Liver (tissue), 9 donors: Measurements from ENCODE around the gene OPN4. TPM values are rescaled to one million over a fixed set of nuclear protein-coding genes. Genes with fewer than 3 reads are reported as not detected.

Source experiments
- DNase-seq: peaks from one replicate; pipeline ENCODE4 v3.0.0-alpha.2; 2017; ENCODE audit warnings: low spot score
- H3K27ac ChIP-seq, 2 donors: one replicate each; pipeline ENCODE4 v1.7.0; 2013; ENCODE audit warnings: inconsistent platforms in 2 of 2, low read length in 2 of 2, control low read depth in 1 of 2, low read depth in 1 of 2, mild to moderate bottlenecking in 1 of 2
- H3K27me3 ChIP-seq, 4 donors: one replicate each; pipeline versions ENCODE4 v1.6.1 to v1.7.0; 2013; ENCODE audit warnings: low read length in 3 of 4, inconsistent platforms in 1 of 4, mild to moderate bottlenecking in 1 of 4, moderate library complexity in 1 of 4; ENCODE audit not compliant: control insufficient read depth in 4 of 4, insufficient read depth in 4 of 4
- H3K36me3 ChIP-seq, 4 donors: one replicate each; pipeline versions ENCODE4 v1.6.1 to v1.7.0; 2013; ENCODE audit warnings: low read length in 3 of 4, mild to moderate bottlenecking in 3 of 4, low read depth in 1 of 4, moderate library complexity in 1 of 4; ENCODE audit not compliant: control insufficient read depth in 4 of 4, insufficient read depth in 3 of 4
- H3K4me1 ChIP-seq, 4 donors: one replicate each; pipeline versions ENCODE4 v1.6.1 to v1.7.0; 2013; ENCODE audit warnings: low read length in 3 of 4, mild to moderate bottlenecking in 3 of 4, moderate library complexity in 1 of 4; ENCODE audit not compliant: control insufficient read depth in 4 of 4, insufficient read depth in 4 of 4
- H3K4me3 ChIP-seq, 3 donors: one replicate each; pipeline versions ENCODE4 v1.6.1 to v1.7.0; 2013; ENCODE audit warnings: low read length in 3 of 3, control low read depth in 1 of 3, low read depth in 1 of 3, mild to moderate bottlenecking in 1 of 3
- H3K9ac ChIP-seq, 2 donors: one replicate each; pipeline ENCODE4 v1.7.0; 2013; ENCODE audit warnings: low read length in 2 of 2, mild to moderate bottlenecking in 2 of 2, moderate library complexity in 2 of 2, control low read depth in 1 of 2, low read depth in 1 of 2
- H3K9me3 ChIP-seq, 4 donors: one replicate each; pipeline versions ENCODE4 v1.6.1 to v1.7.0; 2013; ENCODE audit warnings: low read length in 3 of 4; ENCODE audit not compliant: control insufficient read depth in 4 of 4
- EGR1 ChIP-seq, 2 donors: IDR thresholded peaks; 2 replicates each; pipeline ENCODE4 v1.6.1; 2016 to 2018; ENCODE audit warnings: antibody characterized with exemption in 2 of 2, low read depth in 2 of 2
- FOXA1 ChIP-seq: IDR thresholded peaks from 2 replicates; pipeline ENCODE4 v1.6.1; 2016; ENCODE audit warnings: antibody characterized with exemption
- FOXA2 ChIP-seq: IDR thresholded peaks from 2 replicates; pipeline ENCODE4 v1.6.1; 2016; ENCODE audit warnings: antibody characterized with exemption
- GABPA ChIP-seq, 2 donors: IDR thresholded peaks in 1 of 2; conservative IDR thresholded peaks in 1 of 2; 2 replicates each; pipeline ENCODE4 v1.6.1; 2016; ENCODE audit warnings: antibody characterized with exemption in 2 of 2, mild to moderate bottlenecking in 1 of 2, moderate library complexity in 1 of 2
- HNF4A ChIP-seq, 2 donors: conservative IDR thresholded peaks; 2 replicates each; pipeline ENCODE4 v1.6.1; 2016; ENCODE audit warnings: antibody characterized with exemption in 2 of 2, mild to moderate bottlenecking in 2 of 2
- HNF4G ChIP-seq: IDR thresholded peaks from 2 replicates; pipeline ENCODE4 v1.6.1; 2016; ENCODE audit warnings: antibody characterized with exemption
- JUND ChIP-seq, 2 donors: IDR thresholded peaks; 2 replicates each; pipeline ENCODE4 v1.6.1; 2016; ENCODE audit warnings: antibody characterized with exemption in 2 of 2
- NR2F2 ChIP-seq: IDR thresholded peaks from 2 replicates; pipeline ENCODE4 v1.6.1; 2016; ENCODE audit warnings: antibody characterized with exemption
- RAD21 ChIP-seq, 2 donors: IDR thresholded peaks; 2 replicates each; pipeline ENCODE4 v1.6.1; 2016; ENCODE audit warnings: antibody characterized with exemption in 2 of 2, mild to moderate bottlenecking in 2 of 2
- RXRA ChIP-seq, 2 donors: IDR thresholded peaks; 2 replicates each; pipeline ENCODE4 v1.6.1; 2017 to 2018; ENCODE audit warnings: antibody characterized with exemption in 2 of 2, mild to moderate bottlenecking in 1 of 2
- SP1 ChIP-seq: IDR thresholded peaks from 2 replicates; pipeline ENCODE4 v1.6.1; 2018; ENCODE audit warnings: antibody characterized with exemption, mild to moderate bottlenecking
- TAF1 ChIP-seq: conservative IDR thresholded peaks from 2 replicates; pipeline ENCODE4 v1.6.1; 2016; ENCODE audit warnings: antibody characterized with exemption, mild to moderate bottlenecking
- YY1 ChIP-seq: IDR thresholded peaks from 2 replicates; pipeline ENCODE4 v1.6.1; 2016; ENCODE audit warnings: antibody characterized with exemption, mild to moderate bottlenecking
- WGBS: extraction: QIAGEN DNeasy Blood & Tissue Kit; methylation state at CpG from one replicate; pipeline ENCODE4 v1.1.7; 2013; 5-methylcytosine and 5-hydroxymethylcytosine counted together
- polyA plus RNA-seq, 2 donors: library from polyadenylated mRNA; stranded (reverse) in 1 of 2; unstranded in 1 of 2; fragments of 200-250 nt in 1 of 2; fragments of >200 nt in 1 of 2; fragmentation: Nextera tagmentation in 1 of 2; extraction: Ambion mirVana in 1 of 2; gene quantifications; one replicate each; pipeline versions ENCODE4 v1.2.1 to v1.2.3, GENCODE V29; 2013 to 2015
- total RNA-seq, 2 donors: library from RNA; depleted of rRNA; stranded (reverse); fragments of >200 nt; gene quantifications; one replicate each; pipeline ENCODE4 v1.2.3, GENCODE V29; 2014
- TF ChIP-seq, protein P1 (sequence below): IDR thresholded peaks from 2 replicates; pipeline ENCODE4 v1.6.1; 2016; ENCODE audit warnings: antibody characterized with exemption
- TF ChIP-seq, protein P2 (sequence below): IDR thresholded peaks from 2 replicates; pipeline ENCODE4 v1.6.1; 2016; ENCODE audit warnings: antibody characterized with exemption
- TF ChIP-seq, protein P3 (sequence below): fragments of 150-350 bp; IDR thresholded peaks from 2 replicates; pipeline ENCODE4 v1.5.1; 2017; ENCODE audit warnings: improper control_type of control experiment, low read depth, low read length; ENCODE audit not compliant: missing input control
- TF ChIP-seq, protein P4 (sequence below): IDR thresholded peaks from 2 replicates; pipeline ENCODE4 v1.6.1; 2016; ENCODE audit warnings: antibody characterized with exemption
- TF ChIP-seq, protein P5 (sequence below): IDR thresholded peaks from 2 replicates; pipeline ENCODE4 v1.6.1; 2016; ENCODE audit warnings: antibody characterized with exemption, mild to moderate bottlenecking
- donor health status: healthy.
- donor health status: healthy.
- donor health status: healthy.
- donor health status: healthy.
- donor health status: healthy.

The OPN4 gene
- total and polyA plus RNA-seq, 4 donors = not detected

DNA sequence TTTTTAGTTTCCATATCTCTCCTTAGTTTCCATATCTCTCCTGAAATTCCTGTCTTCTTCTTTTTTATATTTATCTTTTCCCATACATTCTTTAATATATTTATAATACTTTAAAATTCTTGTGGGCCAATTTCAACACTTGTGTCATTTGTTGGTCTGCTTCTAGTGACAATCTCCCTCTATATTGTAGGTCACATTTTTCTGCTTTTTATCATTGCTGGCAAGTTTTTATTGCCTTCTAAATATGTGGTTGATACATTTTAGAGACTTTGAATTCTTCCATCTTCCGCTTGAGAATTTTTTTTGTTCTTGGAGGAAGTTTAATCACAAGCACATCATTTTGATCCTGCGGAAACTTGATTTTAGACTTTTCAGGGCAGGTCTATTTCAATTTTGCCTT lies 26.0 kb upstream of the OPN4 start:
- WGBS = 95% methylated on average over 2 of the region's 2 CpGs
- Histone ChIP-seq H3K36me3 (no peaks in the 10 kb centered on the region), H3K27ac (no peak overlapping the region), H3K9me3 (no peaks in the 10 kb centered on the region), H3K27me3 (no peaks in the 10 kb centered on the region), H3K4me3 (no peak overlapping the region), H3K9ac (no peak overlapping the region), H3K4me1 (peaks cover 0 to 12% (median 6%) of the 10 kb centered on the region in 4 donors)
- DNase-seq = no peak
- TF ChIP-seq FOXA1 (no peak), NR2F2 (no peak), RAD21 (IDR thresholded peaks at IDR 0.05) (no peak), HNF4A (conservative IDR thresholded peaks at IDR 0.05) (no peak), JUND (IDR thresholded peaks at IDR 0.05) (no peak), TAF1 (no peak), SP1 (no peak), GABPA (IDR thresholded peaks at IDR 0.05 in 1 of 2, conservative IDR thresholded peaks at IDR 0.05 in 1 of 2) (no peak)
- TF ChIP-seq, protein P1, sequence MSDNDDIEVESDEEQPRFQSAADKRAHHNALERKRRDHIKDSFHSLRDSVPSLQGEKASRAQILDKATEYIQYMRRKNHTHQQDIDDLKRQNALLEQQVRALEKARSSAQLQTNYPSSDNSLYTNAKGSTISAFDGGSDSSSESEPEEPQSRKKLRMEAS = no peak
- TF ChIP-seq, protein P2, sequence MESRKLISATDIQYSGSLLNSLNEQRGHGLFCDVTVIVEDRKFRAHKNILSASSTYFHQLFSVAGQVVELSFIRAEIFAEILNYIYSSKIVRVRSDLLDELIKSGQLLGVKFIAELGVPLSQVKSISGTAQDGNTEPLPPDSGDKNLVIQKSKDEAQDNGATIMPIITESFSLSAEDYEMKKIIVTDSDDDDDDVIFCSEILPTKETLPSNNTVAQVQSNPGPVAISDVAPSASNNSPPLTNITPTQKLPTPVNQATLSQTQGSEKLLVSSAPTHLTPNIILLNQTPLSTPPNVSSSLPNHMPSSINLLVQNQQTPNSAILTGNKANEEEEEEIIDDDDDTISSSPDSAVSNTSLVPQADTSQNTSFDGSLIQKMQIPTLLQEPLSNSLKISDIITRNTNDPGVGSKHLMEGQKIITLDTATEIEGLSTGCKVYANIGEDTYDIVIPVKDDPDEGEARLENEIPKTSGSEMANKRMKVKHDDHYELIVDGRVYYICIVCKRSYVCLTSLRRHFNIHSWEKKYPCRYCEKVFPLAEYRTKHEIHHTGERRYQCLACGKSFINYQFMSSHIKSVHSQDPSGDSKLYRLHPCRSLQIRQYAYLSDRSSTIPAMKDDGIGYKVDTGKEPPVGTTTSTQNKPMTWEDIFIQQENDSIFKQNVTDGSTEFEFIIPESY = no peak

DNA sequence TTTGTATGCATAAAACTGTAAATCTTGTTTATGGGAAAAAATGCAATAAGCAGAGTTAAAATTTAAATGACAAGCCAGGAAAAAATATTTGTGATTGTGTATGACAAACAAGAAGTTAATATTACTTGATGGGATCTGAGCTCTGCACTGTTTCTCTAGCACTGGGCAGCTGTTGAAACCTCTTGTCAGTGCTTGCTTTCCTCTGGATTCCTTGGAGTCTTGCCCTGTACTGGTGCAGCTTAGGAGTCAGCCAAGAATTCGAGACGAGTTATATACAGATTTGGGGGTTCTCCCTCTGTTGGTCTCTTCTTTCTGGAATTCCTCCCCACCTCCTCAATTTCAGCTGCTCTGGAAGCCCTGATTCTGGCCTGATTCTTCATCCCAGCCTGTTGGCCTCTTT lies 24.3 kb upstream of the OPN4 start:
- peaks cover 0 to 2% (median 0%) of the 10 kb centered on the region in 4 donors for H3K27me3 ChIP-seq
- no peak overlapping the region for H3K4me3 ChIP-seq
- no peak overlapping the region for H3K27ac ChIP-seq
- DNase-seq = no peak
- WGBS = 48% methylated on average over 2 of the region's 2 CpGs
- no peaks in the 10 kb centered on the region for H3K36me3 ChIP-seq
- no peaks in the 10 kb centered on the region for H3K9me3 ChIP-seq
- H3K9ac ChIP-seq = no peak overlapping the region
- peaks cover 0 to 12% (median 6%) of the 10 kb centered on the region in 4 donors for H3K4me1 ChIP-seq
- TF ChIP-seq FOXA2 = no peak
- no peak for TF ChIP-seq SP1
- TF ChIP-seq, protein P2 = no peak
- TF ChIP-seq NR2F2 = no peak
- TF ChIP-seq, protein P3, sequence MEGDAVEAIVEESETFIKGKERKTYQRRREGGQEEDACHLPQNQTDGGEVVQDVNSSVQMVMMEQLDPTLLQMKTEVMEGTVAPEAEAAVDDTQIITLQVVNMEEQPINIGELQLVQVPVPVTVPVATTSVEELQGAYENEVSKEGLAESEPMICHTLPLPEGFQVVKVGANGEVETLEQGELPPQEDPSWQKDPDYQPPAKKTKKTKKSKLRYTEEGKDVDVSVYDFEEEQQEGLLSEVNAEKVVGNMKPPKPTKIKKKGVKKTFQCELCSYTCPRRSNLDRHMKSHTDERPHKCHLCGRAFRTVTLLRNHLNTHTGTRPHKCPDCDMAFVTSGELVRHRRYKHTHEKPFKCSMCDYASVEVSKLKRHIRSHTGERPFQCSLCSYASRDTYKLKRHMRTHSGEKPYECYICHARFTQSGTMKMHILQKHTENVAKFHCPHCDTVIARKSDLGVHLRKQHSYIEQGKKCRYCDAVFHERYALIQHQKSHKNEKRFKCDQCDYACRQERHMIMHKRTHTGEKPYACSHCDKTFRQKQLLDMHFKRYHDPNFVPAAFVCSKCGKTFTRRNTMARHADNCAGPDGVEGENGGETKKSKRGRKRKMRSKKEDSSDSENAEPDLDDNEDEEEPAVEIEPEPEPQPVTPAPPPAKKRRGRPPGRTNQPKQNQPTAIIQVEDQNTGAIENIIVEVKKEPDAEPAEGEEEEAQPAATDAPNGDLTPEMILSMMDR = no peak
- TF ChIP-seq FOXA1 = no peak
- TF ChIP-seq, protein P4, sequence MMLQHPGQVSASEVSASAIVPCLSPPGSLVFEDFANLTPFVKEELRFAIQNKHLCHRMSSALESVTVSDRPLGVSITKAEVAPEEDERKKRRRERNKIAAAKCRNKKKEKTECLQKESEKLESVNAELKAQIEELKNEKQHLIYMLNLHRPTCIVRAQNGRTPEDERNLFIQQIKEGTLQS = no peak
- no peak for TF ChIP-seq YY1
- no peak for TF ChIP-seq GABPA (IDR thresholded peaks at IDR 0.05 in 1 of 2, conservative IDR thresholded peaks at IDR 0.05 in 1 of 2)
- TF ChIP-seq EGR1 (IDR thresholded peaks at IDR 0.05; ENCODE audit: low read depth in 2 of 2) = no peak
- no peak for TF ChIP-seq HNF4A (conservative IDR thresholded peaks at IDR 0.05)
- TF ChIP-seq, protein P5, sequence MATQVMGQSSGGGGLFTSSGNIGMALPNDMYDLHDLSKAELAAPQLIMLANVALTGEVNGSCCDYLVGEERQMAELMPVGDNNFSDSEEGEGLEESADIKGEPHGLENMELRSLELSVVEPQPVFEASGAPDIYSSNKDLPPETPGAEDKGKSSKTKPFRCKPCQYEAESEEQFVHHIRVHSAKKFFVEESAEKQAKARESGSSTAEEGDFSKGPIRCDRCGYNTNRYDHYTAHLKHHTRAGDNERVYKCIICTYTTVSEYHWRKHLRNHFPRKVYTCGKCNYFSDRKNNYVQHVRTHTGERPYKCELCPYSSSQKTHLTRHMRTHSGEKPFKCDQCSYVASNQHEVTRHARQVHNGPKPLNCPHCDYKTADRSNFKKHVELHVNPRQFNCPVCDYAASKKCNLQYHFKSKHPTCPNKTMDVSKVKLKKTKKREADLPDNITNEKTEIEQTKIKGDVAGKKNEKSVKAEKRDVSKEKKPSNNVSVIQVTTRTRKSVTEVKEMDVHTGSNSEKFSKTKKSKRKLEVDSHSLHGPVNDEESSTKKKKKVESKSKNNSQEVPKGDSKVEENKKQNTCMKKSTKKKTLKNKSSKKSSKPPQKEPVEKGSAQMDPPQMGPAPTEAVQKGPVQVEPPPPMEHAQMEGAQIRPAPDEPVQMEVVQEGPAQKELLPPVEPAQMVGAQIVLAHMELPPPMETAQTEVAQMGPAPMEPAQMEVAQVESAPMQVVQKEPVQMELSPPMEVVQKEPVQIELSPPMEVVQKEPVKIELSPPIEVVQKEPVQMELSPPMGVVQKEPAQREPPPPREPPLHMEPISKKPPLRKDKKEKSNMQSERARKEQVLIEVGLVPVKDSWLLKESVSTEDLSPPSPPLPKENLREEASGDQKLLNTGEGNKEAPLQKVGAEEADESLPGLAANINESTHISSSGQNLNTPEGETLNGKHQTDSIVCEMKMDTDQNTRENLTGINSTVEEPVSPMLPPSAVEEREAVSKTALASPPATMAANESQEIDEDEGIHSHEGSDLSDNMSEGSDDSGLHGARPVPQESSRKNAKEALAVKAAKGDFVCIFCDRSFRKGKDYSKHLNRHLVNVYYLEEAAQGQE = no peak
- TF ChIP-seq JUND (IDR thresholded peaks at IDR 0.05) = no peak
- no peak for TF ChIP-seq RAD21 (IDR thresholded peaks at IDR 0.05)
- no peak for TF ChIP-seq RXRA (IDR thresholded peaks at IDR 0.05)
- TF ChIP-seq HNF4G = no peak
- TF ChIP-seq TAF1 = no peak
- TF ChIP-seq, protein P1 = no peak
